K562 (cell line): ENCODE data around the gene NRXN3. TPM values are rescaled to one million over a fixed set of nuclear protein-coding genes. Genes with fewer than 3 reads are reported as not detected.

Source experiments
- ATAC-seq: fragments of 200-7000 bp; cut with Tn5 transposase; 3 replicates; pipeline ENCODE4 v1.9.1; 2020; ENCODE audit warnings: moderate library complexity
- BruUV-seq: library from RNA; stranded (reverse); fragments of 400-500 nt; replicated peaks from 2 replicates; lab custom pipeline; 2021; lab: Mats Ljungman, UMichigan
- CTCF ChIA-PET: fragments of 300-600 bp; formaldehyde crosslinking; extraction: SDS; loops from one replicate; lab custom pipeline; 2021; ENCODE audit warnings: low intra/inter-chr PET ratio; lab: Yijun Ruan, JAX
- POLR2A ChIA-PET: fragments of 300-600, 350-650 bp; sonication (Branson Sonifier 250); formaldehyde crosslinking; extraction: SDS; loops from one replicate; lab custom pipeline; 2021; ENCODE audit warnings: antibody characterized with exemption, inconsistent platforms; lab: Yijun Ruan, JAX
- DNase-seq, 4 experiments: peaks; one replicate each; pipeline versions ENCODE4 v3.0.0 to v3.0.0-alpha.2; 2011 to 2018; ENCODE audit warnings: low spot score in 3 of 4, mixed read lengths in 3 of 4; ENCODE audit errors: extremely low read depth in 1 of 4
- FAIRE-seq: peaks from 2 replicates; lab custom pipeline; 2011; peaks lifted over from hg19 to GRCh38; lab: Jason Lieb, UNC
- H2AFZ ChIP-seq: 2 replicates; pipeline ENCODE4 v1.6.0; 2011; ENCODE audit warnings: low read depth, low read length, control low read depth, inconsistent platforms
- H3K27ac ChIP-seq: fragments of 200-600 bp; 3 replicates; pipeline ENCODE4 v1.8.0; 2011; ENCODE audit warnings: low read depth, mild to moderate bottlenecking, control low read depth, inconsistent platforms, low read length, moderate library complexity, mixed read lengths; ENCODE audit errors: extremely low read depth
- H3K27me3 ChIP-seq, 2 experiments: fragments of 300-600 bp in 1 of 2; 2 replicates in 1 of 2; 3 replicates in 1 of 2; pipeline versions ENCODE4 v1.6.0 to v1.8.0; 2011; ENCODE audit warnings: inconsistent platforms in 2 of 2, low read length in 2 of 2, mild to moderate bottlenecking in 1 of 2, mixed read lengths in 1 of 2, moderate library complexity in 1 of 2; ENCODE audit not compliant: control insufficient read depth in 2 of 2, insufficient read depth in 2 of 2
- H3K36me3 ChIP-seq: fragments of 300-600 bp; 3 replicates; pipeline ENCODE4 v1.8.0; 2011; ENCODE audit warnings: mild to moderate bottlenecking, low read length, inconsistent platforms; ENCODE audit not compliant: control insufficient read depth, insufficient read depth
- H3K4me1 ChIP-seq, 2 experiments: fragments of 200-600 bp in 1 of 2; replicated peaks in 1 of 2; 2 replicates in 1 of 2; 3 replicates in 1 of 2; pipeline versions ENCODE4 v1.5.1 to v1.8.0; 2011; ENCODE audit warnings: inconsistent platforms in 2 of 2, low read length in 2 of 2, mild to moderate bottlenecking in 1 of 2, mixed read lengths in 1 of 2, moderate library complexity in 1 of 2; ENCODE audit not compliant: control insufficient read depth in 2 of 2, insufficient read depth in 2 of 2
- H3K4me2 ChIP-seq: 2 replicates; pipeline ENCODE4 v1.6.1; 2011; ENCODE audit warnings: low read length, control low read depth, inconsistent platforms, mixed read lengths; ENCODE audit not compliant: insufficient read depth
- H3K4me3 ChIP-seq: fragments of 200-600 bp; sonication (generic), shearing (Covaris generic); 2 replicates; pipeline ENCODE4 v1.5.1; 2016; ENCODE audit warnings: control low read depth, inconsistent platforms
- H3K79me2 ChIP-seq: fragments of 200-600 bp; 3 replicates; pipeline ENCODE4 v1.8.0; 2011; ENCODE audit warnings: low read length, inconsistent platforms; ENCODE audit not compliant: control insufficient read depth, insufficient read depth
- H3K9ac ChIP-seq, 2 experiments: 2 replicates each; pipeline versions ENCODE4 v1.6.0 to v1.6.1; 2011; ENCODE audit warnings: low read depth in 2 of 2, low read length in 2 of 2, control low read depth in 1 of 2, inconsistent platforms in 1 of 2, mild to moderate bottlenecking in 1 of 2, mixed read lengths in 1 of 2; ENCODE audit not compliant: insufficient read depth in 1 of 2
- H3K9me1 ChIP-seq: one replicate; pipeline ENCODE4 v1.6.0; 2011; ENCODE audit warnings: inconsistent platforms, mild to moderate bottlenecking, low read length, moderate library complexity; ENCODE audit not compliant: control insufficient read depth, insufficient read depth
- H3K9me3 ChIP-seq: replicated peaks from 2 replicates; pipeline ENCODE4 v1.5.1; 2011; ENCODE audit warnings: low read depth, low read length, inconsistent platforms; ENCODE audit not compliant: control insufficient read depth, insufficient read depth
- H4K20me1 ChIP-seq: replicated peaks from 2 replicates; pipeline ENCODE4 v1.6.1; 2011; ENCODE audit warnings: low read length, inconsistent platforms, mixed read lengths; ENCODE audit not compliant: control insufficient read depth, insufficient read depth
- HMG20B ChIP-seq: fragments of 250-450 bp; sonication (Bioruptor Pico); IDR thresholded peaks from 2 replicates; pipeline ENCODE4 v1.5.0; 2021; ENCODE audit warnings: mild to moderate bottlenecking
- MBD2 ChIP-seq: sonication (generic); IDR thresholded peaks from 2 replicates; pipeline ENCODE4 v1.6.1; 2016; ENCODE audit warnings: low read depth, borderline replicate concordance
- NCOR1 ChIP-seq: fragments of 450-650 bp; IDR thresholded peaks from 2 replicates; pipeline ENCODE4 v1.6.1; 2016; ENCODE audit warnings: mild to moderate bottlenecking, moderate library complexity
- NR2C2 ChIP-seq, 2 experiments: fragments of 200-800 bp in 1 of 2; sonication (Bioruptor generic) in 1 of 2; sonication (generic) in 1 of 2; formaldehyde crosslinking in 1 of 2; IDR thresholded peaks; 2 replicates each; pipeline versions ENCODE4 v1.6.1 to v1.8.0; 2016 to 2022; ENCODE audit warnings: mild to moderate bottlenecking in 1 of 2, missing compliant biosample characterization in 1 of 2, missing genetic modification characterization in 1 of 2, missing genetic modification reagents in 1 of 2
- RREB1 ChIP-seq: fragments of 250-450 bp; sonication (Bioruptor Pico); IDR thresholded peaks from 2 replicates; pipeline ENCODE4 v1.4.0; 2020
- SRSF7 ChIP-seq: fragments of 200-400 bp; formaldehyde crosslinking; optimal IDR thresholded peaks from 2 replicates; pipeline ENCODE3; 2017; ENCODE audit warnings: mild to moderate bottlenecking, low read depth, low read length
- TBL1XR1 ChIP-seq, 2 experiments: IDR thresholded peaks; 2 replicates each; pipeline ENCODE4 v1.6.1; 2012; ENCODE audit warnings: improper control_type of control experiment in 2 of 2, low read length in 2 of 2, mild to moderate bottlenecking in 1 of 2
- TCF3 ChIP-seq: sonication (generic); formaldehyde crosslinking; IDR thresholded peaks from 2 replicates; pipeline ENCODE4 v1.4.0; 2020; ENCODE audit warnings: mild to moderate bottlenecking, missing genetic modification reagents
- TEAD1 ChIP-seq, 2 experiments: fragments of 450-650 bp in 1 of 2; sonication (generic) in 1 of 2; formaldehyde crosslinking; IDR thresholded peaks; 2 replicates each; pipeline versions ENCODE4 v1.4.0 to v1.8.0; 2020 to 2022; ENCODE audit warnings: mild to moderate bottlenecking in 2 of 2, missing genetic modification reagents in 1 of 2
- ZBTB43 ChIP-seq: sonication (generic); formaldehyde crosslinking; IDR thresholded peaks from 2 replicates; pipeline ENCODE4 v1.8.0; 2023; ENCODE audit warnings: mild to moderate bottlenecking, missing genetic modification reagents
- ZNF316 ChIP-seq: fragments of 450-650 bp; IDR thresholded peaks from 2 replicates; pipeline ENCODE4 v1.6.1; 2016
- WGBS: fragments of 100-300 bp; shearing (Covaris generic); methylation state at CpG from one replicate; pipeline ENCODE4 v1.1.6; 2016; ENCODE audit warnings: low coverage, mixed read lengths; ENCODE audit not compliant: insufficient coverage; ENCODE audit errors: missing lambda C conversion rate; 5-methylcytosine and 5-hydroxymethylcytosine counted together
- in situ Hi-C: fragments of 300-500 bp; cut with MboI; formaldehyde crosslinking; loops from 4 replicates; pipeline ENCODE4 v1.15.0; 2018; ENCODE audit warnings: inconsistent platforms, mixed read lengths
- intact Hi-C: fragments of 100-400 bp; cut with micrococcal nuclease; formaldehyde crosslinking; loops from 2 replicates; pipeline ENCODE4 v1.14.2; 2022
- polyA plus RNA-seq, 8 experiments: library from polyadenylated mRNA; depleted of rRNA in 4 of 8; stranded (reverse) in 5 of 8; unstranded in 3 of 8; fragments of >200 nt; fragmentation: Nextera tagmentation in 2 of 8; fragmentation: Illumina TruSeq in 1 of 8; extraction: Ambion mirVana in 2 of 8; extraction: Trizol in 1 of 8; gene quantifications; 2 replicates each; pipeline versions ENCODE4 v1.2.1 to v1.2.3, GENCODE V29; 2011 to 2014; ENCODE audit warnings: inconsistent platforms in 1 of 8, missing spikeins in 1 of 8
- total RNA-seq, 7 experiments: library from RNA; depleted of rRNA in 6 of 7; stranded (reverse); fragments of >200 nt in 6 of 7; fragmentation: Illumina TruSeq in 2 of 7; extraction: Trizol in 2 of 7; gene quantifications; 2 replicates each; pipeline versions ENCODE4 v1.2.1 to v1.2.3, GENCODE V29; 2011 to 2021; ENCODE audit warnings: low replicate concordance in 1 of 7
- TF ChIP-seq, protein P1 (sequence below): sonication (generic); formaldehyde crosslinking; IDR thresholded peaks from 2 replicates; pipeline ENCODE4 v1.8.1; 2023; ENCODE audit warnings: mild to moderate bottlenecking, missing genetic modification reagents
- TF ChIP-seq, protein P2 (sequence below): IDR thresholded peaks from 2 replicates; pipeline ENCODE4 v1.6.1; 2011; ENCODE audit not compliant: insufficient read length; ENCODE audit errors: extremely low read depth

The NRXN3 gene
- total and polyA plus RNA-seq, 9 of the 15 experiments (the other 6 are each of a cell fraction or from before 2014, with no cell fraction given): 0.09 TPM; not detected in 8

DNA sequence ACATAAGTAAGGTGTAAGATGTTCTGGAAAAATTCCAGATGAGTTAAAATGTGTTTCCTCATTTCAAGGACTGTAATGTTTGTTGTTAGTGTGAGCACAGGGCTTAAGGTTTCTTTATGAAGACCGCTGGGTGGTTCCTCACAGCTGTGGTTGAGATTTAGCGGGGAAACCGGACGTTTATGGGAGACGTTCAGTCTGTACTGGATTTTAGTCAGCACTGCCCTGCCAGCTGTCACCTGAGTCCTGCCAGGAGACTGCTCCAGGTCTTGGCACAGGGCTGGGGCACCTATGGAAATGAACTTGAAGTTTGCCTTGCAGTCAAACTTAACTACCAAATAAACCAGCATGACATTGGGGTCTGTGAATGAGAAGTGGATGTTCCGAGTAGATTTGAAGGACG, 1485.9 kb downstream of the NRXN3 start:
- CTCF ChIA-PET: no interaction called here
- POLR2A ChIA-PET: no interaction called here
- TF ChIP-seq HMG20B (CRISPR knock-in tag) (no peak), ZBTB43 (CRISPR knock-in tag) (no peak), NCOR1 (no peak), SRSF7 (no peak), TBL1XR1 (IDR thresholded peaks at IDR 0.05; ENCODE audit: low read length in 2 of 2) (no peak), MBD2 (no peak), TCF3 (CRISPR knock-in tag) (no peak), TEAD1 (CRISPR knock-in tag; IDR thresholded peaks at IDR 0.05) (no peak), ZNF316 (no peak), RREB1 (CRISPR knock-in tag) (no peak), NR2C2 (CRISPR knock-in tag; IDR thresholded peaks at IDR 0.05) (no peak), NR2C2 (tag; IDR thresholded peaks at IDR 0.05) (no peak)
- TF ChIP-seq, protein P1, sequence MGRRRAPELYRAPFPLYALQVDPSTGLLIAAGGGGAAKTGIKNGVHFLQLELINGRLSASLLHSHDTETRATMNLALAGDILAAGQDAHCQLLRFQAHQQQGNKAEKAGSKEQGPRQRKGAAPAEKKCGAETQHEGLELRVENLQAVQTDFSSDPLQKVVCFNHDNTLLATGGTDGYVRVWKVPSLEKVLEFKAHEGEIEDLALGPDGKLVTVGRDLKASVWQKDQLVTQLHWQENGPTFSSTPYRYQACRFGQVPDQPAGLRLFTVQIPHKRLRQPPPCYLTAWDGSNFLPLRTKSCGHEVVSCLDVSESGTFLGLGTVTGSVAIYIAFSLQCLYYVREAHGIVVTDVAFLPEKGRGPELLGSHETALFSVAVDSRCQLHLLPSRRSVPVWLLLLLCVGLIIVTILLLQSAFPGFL (CRISPR knock-in tag): no peak
- TF ChIP-seq, protein P2, sequence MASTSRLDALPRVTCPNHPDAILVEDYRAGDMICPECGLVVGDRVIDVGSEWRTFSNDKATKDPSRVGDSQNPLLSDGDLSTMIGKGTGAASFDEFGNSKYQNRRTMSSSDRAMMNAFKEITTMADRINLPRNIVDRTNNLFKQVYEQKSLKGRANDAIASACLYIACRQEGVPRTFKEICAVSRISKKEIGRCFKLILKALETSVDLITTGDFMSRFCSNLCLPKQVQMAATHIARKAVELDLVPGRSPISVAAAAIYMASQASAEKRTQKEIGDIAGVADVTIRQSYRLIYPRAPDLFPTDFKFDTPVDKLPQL: no peak

More for the DNA sequence above, 1485.9 kb downstream of the NRXN3 start:
- Histone ChIP-seq H3K9me1 (no peaks in the 10 kb centered on the region), H2AFZ (no peak overlapping the region), H3K9ac (no peak overlapping the region), H3K79me2 (no peaks in the 10 kb centered on the region), H3K9me3 (no peaks in the 10 kb centered on the region), H3K27ac (no peak overlapping the region), H3K4me1 (no peaks in the 10 kb centered on the region), H4K20me1 (no peaks in the 10 kb centered on the region), H3K4me3 (no peak overlapping the region), H3K27me3 (no peaks in the 10 kb centered on the region), H3K36me3 (no peaks in the 10 kb centered on the region), H3K4me2 (no peak overlapping the region)
- 0% methylated on average over 3 of the region's 7 CpGs for WGBS
- ATAC-seq (no peak), FAIRE-seq (no peak), DNase-seq (no peak)
- intact Hi-C loops (no loop called here), in situ Hi-C loops (no loop called here)
- BruUV-seq: no TSS peak
